Right renal cortex interstitium (tissue), 3 donors: ENCODE measurements around the gene MYRFL. TPM values are rescaled to one million over a fixed set of nuclear protein-coding genes. Genes with fewer than 3 reads are reported as not detected.
"Not testable (repeated sequence)": the region's sequence is repeated elsewhere in the genome, so short reads cannot be mapped to it uniquely, and the experiment has no call there.

ENCODE experiments used
- DNase-seq, 3 donors: peaks; one replicate each; pipeline ENCODE4 v3.0.0-alpha.2; 2013; ENCODE audit warnings: low read depth in 3 of 3, low spot score in 2 of 3
- polyA plus RNA-seq, 3 donors: library from polyadenylated mRNA; unstranded; fragments of 120-200 nt; gene quantifications; one replicate each; pipeline ENCODE4 v1.2.1, GENCODE V29; 2013; ENCODE audit not compliant: insufficient read length in 3 of 3

MYRFL gene
- polyA plus RNA-seq, 3 donors = 1.1 to 1.9 (median 1.2) TPM

DNA sequence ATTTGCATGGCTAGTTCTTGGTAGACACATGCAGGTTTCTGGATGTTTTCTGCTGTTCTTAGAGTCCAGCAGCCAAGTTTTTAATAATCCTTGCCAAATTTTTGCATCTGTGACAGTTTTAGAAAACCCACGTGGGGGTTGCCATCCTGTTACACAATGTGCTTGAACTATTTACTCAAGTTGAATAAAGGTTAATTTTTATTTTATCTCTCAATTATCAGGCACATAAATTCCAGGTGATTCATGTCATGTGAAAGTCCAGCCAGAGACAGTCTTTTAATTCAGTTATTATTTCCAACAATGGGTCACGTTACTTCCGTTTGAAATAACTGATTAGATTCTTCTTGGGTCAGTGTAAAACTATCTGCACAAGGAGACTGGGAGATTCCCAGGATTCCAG is 15.7 kb downstream of the MYRFL start:
- no peak for DNase-seq

- no peak for DNase-seq
These were observed 18.6 kb downstream of the MYRFL start for GRCh38 chr12:69843608-69844007.

DNA sequence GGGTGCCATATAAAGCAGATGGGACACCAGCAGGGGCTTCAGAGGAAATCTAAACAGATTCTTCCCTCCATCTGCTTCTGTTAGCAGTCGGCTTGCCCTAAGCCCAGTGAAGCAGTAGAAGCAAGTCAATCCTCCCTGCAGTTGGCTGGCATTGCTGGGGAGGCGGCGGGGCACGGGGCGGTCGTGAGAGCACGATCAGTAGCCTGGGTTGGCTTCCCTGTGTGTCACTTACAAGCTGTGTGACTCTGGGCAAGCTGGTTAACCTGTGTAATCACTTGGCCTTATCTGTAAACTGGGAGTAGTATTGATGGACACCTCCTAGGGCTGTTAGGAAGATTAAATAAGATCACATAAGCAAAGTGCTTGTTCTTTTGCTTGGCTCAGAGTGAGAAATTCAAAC is 19.4 kb downstream of the MYRFL start:
- DNase-seq = no peak

DNA sequence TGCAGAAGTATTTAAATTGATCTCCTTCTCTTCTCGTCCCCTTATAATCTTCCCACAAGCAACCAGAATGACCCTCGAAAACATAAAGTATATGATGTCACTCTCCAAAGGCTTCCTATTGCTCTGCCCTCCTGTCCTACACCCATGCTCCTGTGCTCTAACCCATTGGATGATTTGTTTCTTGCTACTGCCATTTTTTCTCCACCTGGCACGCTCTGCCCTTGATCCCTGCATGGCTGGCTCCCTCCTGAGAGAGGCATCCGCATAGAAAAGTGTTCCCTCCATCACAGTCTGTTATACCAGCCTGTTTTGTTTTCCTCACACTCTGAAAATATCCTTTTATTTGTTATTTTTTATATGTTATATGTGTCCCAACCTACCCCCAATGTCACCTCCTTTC is 19.8 kb downstream of the MYRFL start:
- DNase-seq = no peak

GRCh38 chr12:69846976-69847375 is 21.9 kb downstream of the MYRFL start:
- DNase-seq = no peak

DNA sequence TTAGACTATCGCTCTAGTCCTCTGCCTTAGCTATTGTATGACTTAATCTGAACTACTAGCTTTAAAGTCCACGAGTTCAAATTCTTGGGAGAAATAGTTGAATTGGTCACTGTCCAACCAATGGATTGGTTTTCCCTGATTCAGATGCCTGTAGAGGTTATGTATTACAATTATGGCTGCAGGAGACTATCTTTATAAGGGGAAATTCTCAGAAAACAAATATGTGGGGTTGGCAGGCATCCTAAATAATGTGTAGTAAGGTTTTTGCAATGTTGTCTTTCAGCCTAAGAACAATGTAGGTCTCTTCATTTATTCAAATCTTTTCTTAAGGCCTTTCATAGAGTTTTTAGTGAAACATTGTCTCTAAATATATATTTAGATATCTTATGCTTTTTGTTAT is 26.9 kb downstream of the MYRFL start:
- no peak for DNase-seq

- not testable (repeated sequence) for DNase-seq
These were observed 28.3 kb downstream of the MYRFL start for GRCh38 chr12:69853176-69853961.

- no peak for DNase-seq
These were observed 41.7 kb downstream of the MYRFL start for GRCh38 chr12:69866698-69867097.

- no peak for DNase-seq
These were observed 43.7 kb downstream of the MYRFL start for GRCh38 chr12:69868695-69869094.

GRCh38 chr12:69872804-69873203 is 47.8 kb downstream of the MYRFL start:
- no peak for DNase-seq

- DNase-seq = no peak
These were observed 48.4 kb downstream of the MYRFL start for GRCh38 chr12:69873429-69873828.

DNA sequence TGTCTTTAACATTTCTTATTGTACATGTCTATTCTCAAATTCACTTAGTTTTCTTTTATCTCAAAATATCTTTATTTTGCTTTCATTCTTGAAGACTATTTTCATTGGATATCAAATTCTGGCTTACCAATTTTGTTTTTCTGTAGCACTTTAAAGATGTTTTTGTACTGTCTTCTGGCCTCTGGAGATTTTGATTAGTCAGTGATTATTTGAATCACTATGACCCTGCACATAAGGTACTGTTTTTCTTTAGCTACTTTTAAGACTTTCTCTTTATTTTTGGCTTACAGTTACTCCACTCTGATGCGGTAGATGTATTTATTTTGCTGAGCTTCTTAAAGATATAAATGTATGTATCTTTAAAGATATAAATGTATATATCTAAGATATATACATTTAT is 49.6 kb downstream of the MYRFL start:
- DNase-seq = no peak

DNA sequence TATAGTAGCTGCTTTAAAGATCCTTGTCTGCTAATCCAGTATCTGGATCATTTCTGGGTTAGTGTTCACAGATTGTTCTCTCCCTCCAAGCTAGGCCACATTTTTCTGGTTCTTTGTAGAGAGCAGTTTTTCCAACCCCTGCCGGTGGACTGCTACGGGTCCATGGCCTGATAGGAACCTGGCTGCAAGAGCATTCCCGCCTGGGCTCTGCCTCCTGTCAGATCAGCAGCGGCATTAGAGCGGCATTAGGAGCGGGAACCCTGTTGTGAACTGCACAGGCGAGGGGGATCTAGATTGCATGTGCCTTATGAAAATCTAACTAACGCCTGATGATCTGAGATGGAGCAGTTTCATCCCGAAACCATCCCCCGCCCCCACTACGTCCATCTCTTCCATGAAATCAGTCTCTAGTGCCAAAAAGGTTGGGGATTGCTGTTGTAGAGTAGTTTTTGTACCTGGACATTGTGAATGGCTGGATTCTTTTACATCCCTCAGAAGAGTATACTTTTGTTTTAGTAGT is 50.4 kb downstream of the MYRFL start:
- DNase-seq = no peak

DNA sequence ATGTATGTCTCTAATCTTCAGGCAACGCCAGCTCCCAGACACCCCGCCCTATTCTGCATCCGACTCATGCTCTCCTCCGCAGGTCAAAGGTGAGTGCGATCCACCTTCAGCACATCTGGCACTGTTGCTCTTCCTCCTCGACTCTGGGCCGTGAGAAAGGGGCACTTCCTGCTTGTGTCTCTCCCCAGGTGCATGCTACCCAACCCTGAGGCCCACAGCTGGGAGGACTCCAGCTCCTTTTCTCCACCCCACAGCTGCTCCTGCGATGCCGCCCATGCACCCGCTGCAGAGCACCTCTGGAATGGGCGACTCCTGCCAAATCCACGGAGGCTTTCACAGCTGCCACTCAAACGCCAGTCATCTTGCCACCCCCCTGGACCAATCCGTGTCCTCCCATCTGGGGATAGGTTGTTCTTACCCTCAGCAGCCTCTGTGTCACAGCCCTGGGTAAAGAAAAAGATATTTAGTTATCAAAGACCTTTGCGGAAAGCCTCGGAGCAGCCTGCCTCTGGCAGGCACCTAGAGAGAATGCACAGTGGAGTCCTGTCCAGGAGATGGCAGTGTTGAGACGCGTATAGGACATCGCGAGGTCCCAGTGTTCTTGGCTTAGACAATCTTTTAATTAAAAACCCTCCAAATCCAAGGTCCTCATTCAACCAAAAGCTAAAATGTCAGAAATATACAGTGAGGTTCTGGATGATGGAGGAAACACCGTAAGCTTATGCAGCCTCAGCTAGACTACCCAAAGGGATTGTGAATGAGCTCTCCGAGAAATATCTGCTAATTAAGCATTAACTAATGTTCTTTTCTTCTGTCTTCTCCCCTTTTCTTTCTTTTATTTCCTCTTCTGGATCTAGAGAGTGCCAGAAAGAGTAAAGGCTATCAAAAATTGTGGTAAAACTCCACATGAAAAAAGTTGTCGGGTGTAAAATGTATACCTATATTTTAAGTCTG is 54.3 kb downstream of the MYRFL start:
- DNase-seq = peak; percentile 64 to 71 (median 64)

GRCh38 chr12:69880571-69880970 is 55.5 kb downstream of the MYRFL start:
- no peak for DNase-seq

DNA sequence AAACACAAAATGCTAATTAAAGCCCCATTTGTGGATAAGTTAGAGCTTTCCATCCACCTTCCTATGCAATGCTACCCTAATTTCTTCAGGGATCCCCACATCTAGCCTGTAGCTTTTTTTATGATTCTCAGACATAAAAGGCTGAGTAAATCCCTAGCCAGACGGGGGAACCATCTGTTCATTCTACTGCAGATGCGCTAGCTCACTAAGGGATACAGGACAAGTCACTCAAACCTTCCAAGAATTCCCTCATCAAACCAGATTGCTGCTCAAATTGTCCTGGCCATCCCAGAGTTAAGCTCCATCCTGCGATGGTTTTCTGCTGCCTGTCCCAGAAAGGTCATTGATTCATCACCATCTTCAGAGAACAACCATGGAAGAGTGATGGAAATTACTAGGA is 56.7 kb downstream of the MYRFL start:
- no peak for DNase-seq

DNA sequence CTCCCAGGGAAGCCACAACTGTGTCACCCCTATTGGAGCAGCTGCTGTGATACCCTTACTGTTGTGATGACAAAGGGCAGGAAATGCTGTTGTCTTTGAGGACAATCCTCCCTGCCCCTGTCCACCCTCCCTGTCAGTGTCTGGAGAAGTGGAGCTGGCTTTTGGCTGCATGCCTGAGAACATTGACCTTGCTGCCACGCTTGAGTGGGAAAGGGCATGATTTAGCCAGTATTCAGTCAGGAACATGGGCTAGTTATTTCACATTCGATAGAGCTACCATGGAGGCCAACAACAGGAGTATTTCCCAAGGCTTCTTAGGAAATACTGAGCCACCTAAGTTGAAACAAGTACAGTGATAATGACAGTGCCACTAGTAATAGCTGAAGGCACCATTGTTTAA is 59.4 kb downstream of the MYRFL start:
- DNase-seq = no peak

DNA sequence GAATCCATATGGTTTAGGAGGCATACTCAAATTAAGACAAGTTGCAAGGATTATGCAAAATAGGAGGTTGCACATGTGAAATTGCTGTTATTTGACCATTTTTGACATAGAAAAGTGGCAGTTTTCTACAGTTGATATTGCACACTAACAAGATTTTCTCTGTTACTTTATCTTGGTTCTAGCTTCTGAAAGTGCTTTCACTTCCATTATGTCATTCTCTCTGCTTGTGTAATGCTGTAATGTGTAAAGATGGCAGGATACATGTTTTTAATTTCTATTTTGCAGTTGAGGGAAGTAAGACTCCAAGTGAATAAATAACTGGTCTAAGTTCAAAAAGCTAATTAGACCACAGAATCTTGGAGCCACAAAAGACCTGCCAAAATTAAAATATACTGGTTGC is 60.6 kb downstream of the MYRFL start:
- DNase-seq = no peak

- DNase-seq = no peak
These were observed 61.1 kb downstream of the MYRFL start for GRCh38 chr12:69886109-69886508.

- DNase-seq = no peak
These were observed 61.7 kb downstream of the MYRFL start for GRCh38 chr12:69886715-69887114.

- DNase-seq = no peak
These were observed 63.9 kb downstream of the MYRFL start for GRCh38 chr12:69888901-69889300.
